NCI-H187 treated with DMSO at 0.1 percent for 48 hours (cell line): ENCODE measurements around the gene ENKUR.
"Not testable (repeated sequence)": the region's sequence is repeated elsewhere in the genome, so short reads cannot be mapped to it uniquely, and the experiment has no call there.

ENCODE experiments used
- DNase-seq: peaks from one replicate; lab custom pipeline; 2025; lab: John Stamatoyannopoulos, UW

Gene ENKUR

GRCh38 chr10:24973163-24973562 lies 42.8 kb downstream of the ENKUR start:
- no peak for DNase-seq

- no peak for DNase-seq
These were observed 44.6 kb downstream of the ENKUR start for GRCh38 chr10:24971374-24971773.

- no peak for DNase-seq
These were observed 46.1 kb downstream of the ENKUR start for GRCh38 chr10:24969841-24970281.

- DNase-seq, result not testable (repeated sequence)
These were observed 47.0 kb downstream of the ENKUR start for GRCh38 chr10:24968951-24969350.

- no peak for DNase-seq
These were observed 47.6 kb downstream of the ENKUR start for GRCh38 chr10:24968349-24968748.

- DNase-seq, result no peak
These were observed 48.9 kb downstream of the ENKUR start for GRCh38 chr10:24966962-24967481.

GRCh38 chr10:24965051-24965450 lies 50.9 kb downstream of the ENKUR start:
- DNase-seq, result no peak

GRCh38 chr10:24963521-24964041 lies 52.4 kb downstream of the ENKUR start:
- no peak for DNase-seq

- DNase-seq, result no peak
These were observed 53.0 kb downstream of the ENKUR start for GRCh38 chr10:24962995-24963394.

GRCh38 chr10:24961582-24961981 lies 54.4 kb downstream of the ENKUR start:
- no peak for DNase-seq

GRCh38 chr10:24959382-24959730 lies 56.6 kb downstream of the ENKUR start:
- DNase-seq, result no peak

- DNase-seq, result no peak
These were observed 57.1 kb downstream of the ENKUR start for GRCh38 chr10:24958721-24959381.

GRCh38 chr10:24958091-24958720 lies 57.8 kb downstream of the ENKUR start:
- DNase-seq, result no peak

- not testable (repeated sequence) for DNase-seq
These were observed 58.3 kb downstream of the ENKUR start for GRCh38 chr10:24957624-24958051.

- no peak for DNase-seq
These were observed 62.3 kb downstream of the ENKUR start for GRCh38 chr10:24953675-24954074.

- DNase-seq, result no peak
These were observed 63.0 kb downstream of the ENKUR start for GRCh38 chr10:24952707-24953645.

GRCh38 chr10:24952143-24952706 lies 63.7 kb downstream of the ENKUR start, which contains the start of gene PRTFDC1:
PRTFDC1 (minus strand) TSS chr10:24952606; CDS start chr10:24952575, 31 bp downstream.
- DNase-seq, result no peak

- DNase-seq, result no peak
These were observed 64.5 kb downstream of the ENKUR start for GRCh38 chr10:24951201-24952142.

GRCh38 chr10:24950439-24950838 lies 65.5 kb downstream of the ENKUR start:
- DNase-seq, result no peak

GRCh38 chr10:24949616-24950015 lies 66.3 kb downstream of the ENKUR start:
- DNase-seq, result no peak
